IMR-90 (cell line): ENCODE results near the gene ASTN2. TPM values are rescaled to one million over a fixed set of nuclear protein-coding genes. Genes with fewer than 3 reads are reported as not detected.

Experiments used
- ATAC-seq: fragments of 200-7000 bp; cut with Tn5 transposase; 2 replicates; pipeline ENCODE4 v1.9.1; 2020; ENCODE audit warnings: low read depth, mild to moderate bottlenecking, moderate library complexity
- BruUV-seq: library from RNA; stranded (reverse); fragments of 400-500 nt; replicated peaks from 2 replicates; lab custom pipeline; 2021; lab: Mats Ljungman, UMichigan
- CTCF ChIA-PET: fragments of 300-600 bp; formaldehyde crosslinking; extraction: SDS; loops from one replicate; lab custom pipeline; 2021; ENCODE audit warnings: antibody characterized with exemption; lab: Yijun Ruan, JAX
- POLR2A ChIA-PET: fragments of 300-600 bp; sonication (Branson Sonifier 250); formaldehyde crosslinking; loops from one replicate; lab custom pipeline; 2022; ENCODE audit warnings: antibody characterized with exemption; ENCODE audit not compliant: unreplicated experiment; lab: Charles Lee
- DNase-seq: peaks from one replicate; pipeline ENCODE4 v3.0.0; 2013
- H2AFZ ChIP-seq: replicated peaks from 2 replicates; pipeline ENCODE3; 2013; ENCODE audit warnings: low read length, mild to moderate bottlenecking; ENCODE audit not compliant: poor library complexity
- H2AK5ac ChIP-seq: 2 replicates; pipeline ENCODE4 v1.6.1; 2013; ENCODE audit warnings: low read depth, low read length, inconsistent platforms
- H2AK9ac ChIP-seq: replicated peaks from 2 replicates; pipeline ENCODE3; 2013; ENCODE audit warnings: mild to moderate bottlenecking, low read depth, low read length, moderate library complexity; ENCODE audit not compliant: poor library complexity
- H2BK120ac ChIP-seq: 2 replicates; pipeline ENCODE4 v1.6.1; 2013; ENCODE audit warnings: low read depth, low read length, inconsistent platforms
- H2BK15ac ChIP-seq: 3 replicates; pipeline ENCODE4 v1.6.1; 2013; ENCODE audit warnings: low read depth, low read length, inconsistent platforms
- H2BK20ac ChIP-seq: 2 replicates; pipeline ENCODE4 v1.6.1; 2013; ENCODE audit warnings: low read depth, mild to moderate bottlenecking, inconsistent platforms, low read length, moderate library complexity
- H2BK5ac ChIP-seq: 2 replicates; pipeline ENCODE4 v1.6.1; 2013; ENCODE audit warnings: mild to moderate bottlenecking, low read depth, low read length, inconsistent platforms; ENCODE audit not compliant: poor library complexity, severe bottlenecking
- H3K14ac ChIP-seq: replicated peaks from 2 replicates; pipeline ENCODE4 v1.6.1; 2013; ENCODE audit warnings: low read depth, low read length, inconsistent platforms
- H3K18ac ChIP-seq: 2 replicates; pipeline ENCODE4 v1.6.1; 2013; ENCODE audit warnings: low read depth, low read length, control low read depth
- H3K23ac ChIP-seq: 2 replicates; pipeline ENCODE4 v1.6.1; 2013; ENCODE audit warnings: low read depth, low read length, inconsistent platforms
- H3K27ac ChIP-seq: 2 replicates; pipeline ENCODE4 v1.5.1; 2013; ENCODE audit warnings: mild to moderate bottlenecking, control low read depth, low read length; ENCODE audit not compliant: insufficient read depth
- H3K27me3 ChIP-seq: 2 replicates; pipeline ENCODE4 v1.6.1; 2013; ENCODE audit warnings: low read length; ENCODE audit not compliant: control insufficient read depth, insufficient read depth
- H3K36me3 ChIP-seq: 2 replicates; pipeline ENCODE4 v1.6.1; 2013; ENCODE audit warnings: low read length, mixed read lengths; ENCODE audit not compliant: control insufficient read depth, insufficient read depth
- H3K4ac ChIP-seq: 2 replicates; pipeline ENCODE4 v1.6.1; 2013; ENCODE audit warnings: low read depth, low read length, inconsistent platforms
- H3K4me1 ChIP-seq: 2 replicates; pipeline ENCODE4 v1.6.1; 2013; ENCODE audit warnings: low read length, mixed read lengths; ENCODE audit not compliant: control insufficient read depth, insufficient read depth
- H3K4me2 ChIP-seq: 2 replicates; pipeline ENCODE4 v1.6.1; 2013; ENCODE audit warnings: low read depth, mild to moderate bottlenecking, control low read depth, low read length, moderate library complexity
- H3K4me3 ChIP-seq: 2 replicates; pipeline ENCODE4 v1.5.1; 2013; ENCODE audit warnings: low read depth, mild to moderate bottlenecking, control low read depth, low read length, moderate library complexity; ENCODE audit not compliant: insufficient read depth
- H3K56ac ChIP-seq: 2 replicates; pipeline ENCODE4 v1.6.1; 2013; ENCODE audit warnings: low read length, inconsistent platforms; ENCODE audit not compliant: insufficient read depth; ENCODE audit errors: extremely low read depth
- H3K79me1 ChIP-seq, 2 experiments: 2 replicates each; pipeline ENCODE4 v1.6.1; 2013; ENCODE audit warnings: low read length in 2 of 2, inconsistent platforms in 1 of 2, low read depth in 1 of 2
- H3K9ac ChIP-seq: 2 replicates; pipeline ENCODE4 v1.6.1; 2013; ENCODE audit warnings: low read depth, low read length, control low read depth
- H3K9me1 ChIP-seq: 2 replicates; pipeline ENCODE4 v1.6.1; 2013; ENCODE audit warnings: low read length, inconsistent platforms; ENCODE audit not compliant: insufficient read depth
- H3K9me3 ChIP-seq: 2 replicates; pipeline ENCODE4 v1.6.1; 2013; ENCODE audit warnings: low read length; ENCODE audit not compliant: control insufficient read depth, insufficient read depth
- H4K20me1 ChIP-seq: 2 replicates; pipeline ENCODE4 v1.6.1; 2013; ENCODE audit warnings: low read length, inconsistent platforms; ENCODE audit not compliant: insufficient read depth
- H4K5ac ChIP-seq: 2 replicates; pipeline ENCODE4 v1.6.1; 2013; ENCODE audit warnings: mild to moderate bottlenecking, low read depth, low read length, control low read depth
- H4K8ac ChIP-seq, 2 experiments: 2 replicates each; pipeline ENCODE4 v1.6.1; 2013; ENCODE audit warnings: low read depth in 2 of 2, low read length in 2 of 2, control low read depth in 1 of 2, inconsistent platforms in 1 of 2
- H4K91ac ChIP-seq: 2 replicates; pipeline ENCODE4 v1.6.1; 2013; ENCODE audit warnings: low read depth, low read length, inconsistent platforms; ENCODE audit not compliant: insufficient read depth
- BHLHE40 ChIP-seq: fragments of 150-350 bp; IDR thresholded peaks from 2 replicates; pipeline ENCODE4 v1.6.1; 2016; ENCODE audit warnings: mild to moderate bottlenecking, low read depth, low read length
- CTCF ChIP-seq: conservative IDR thresholded peaks from 2 replicates; pipeline ENCODE4 v1.5.1; 2012; ENCODE audit warnings: mild to moderate bottlenecking, low read depth, low read length, improper control_type of control experiment
- ELK1 ChIP-seq: fragments of 150-350 bp; IDR thresholded peaks from 2 replicates; pipeline ENCODE4 v1.6.1; 2016; ENCODE audit warnings: low read depth, mild to moderate bottlenecking, low read length, moderate library complexity, borderline replicate concordance
- MXI1 ChIP-seq: IDR thresholded peaks from 2 replicates; pipeline ENCODE4 v1.6.1; 2012; ENCODE audit warnings: low read depth, mild to moderate bottlenecking, low read length, moderate library complexity, borderline replicate concordance
- RAD21 ChIP-seq: IDR thresholded peaks from 2 replicates; pipeline ENCODE4 v1.6.1; 2012; ENCODE audit warnings: low read length, improper control_type of control experiment
- SMC3 ChIP-seq: fragments of 150-350 bp; IDR thresholded peaks from 2 replicates; pipeline ENCODE4 v1.6.1; 2016; ENCODE audit warnings: low read depth, mild to moderate bottlenecking, antibody characterized with exemption, low read length, moderate library complexity
- USF2 ChIP-seq: fragments of 150-350 bp; IDR thresholded peaks from 2 replicates; pipeline ENCODE4 v1.6.1; 2017; ENCODE audit warnings: mild to moderate bottlenecking, antibody characterized with exemption, low read length, low read depth
- WGBS, 2 experiments: methylation state at CpG; one replicate each; pipeline versions ENCODE4 v1.1.5 to v1.1.7; 2013; ENCODE audit warnings: missing lambda C conversion rate in 2 of 2; ENCODE audit not compliant: insufficient read length in 1 of 2; ENCODE audit errors: extremely low coverage in 2 of 2; 5-methylcytosine and 5-hydroxymethylcytosine counted together
- dilution Hi-C: fragments of 300-500 bp; cut with HindIII; formaldehyde crosslinking; loops from one replicate; pipeline ENCODE4 v1.14.3; 2018; ENCODE audit warnings: low sequenced_read_pairs; ENCODE audit not compliant: unreplicated experiment
- in situ Hi-C: fragments of 300-500 bp; cut with MboI; formaldehyde crosslinking; loops from 3 replicates; pipeline ENCODE4 v1.14.3; 2019; ENCODE audit warnings: low sequenced_read_pairs, inconsistent platforms, mixed read lengths
- intact Hi-C: fragments of 100-400 bp; cut with micrococcal nuclease; formaldehyde crosslinking; loops from 2 replicates; pipeline ENCODE4 v1.10.0; 2022
- polyA plus RNA-seq, 3 experiments: library from polyadenylated mRNA; depleted of rRNA; stranded (reverse); fragments of >200 nt; gene quantifications; 2 replicates each; pipeline ENCODE4 v1.2.3, GENCODE V29; 2012; ENCODE audit warnings: low replicate concordance in 1 of 3
- total RNA-seq: library from RNA; depleted of rRNA; stranded (reverse); fragments of >200 nt; gene quantifications from 2 replicates; pipeline ENCODE4 v1.2.3, GENCODE V29; 2012

The ASTN2 gene
- total and polyA plus RNA-seq, 2 of the 4 experiments (the other 2 are of a cell fraction) = 3.8 to 6.8 TPM

GRCh38 chr9:116860509-116861120 is 554.2 kb downstream of the ASTN2 start:
- in situ Hi-C loops = loop anchor here (25.0 kb wide), 1 partner anchor 1273 kb away; no protein-coding TSS in a partner anchor
- no peak overlapping the region for H2AFZ ChIP-seq
- no peak overlapping the region for H3K4me3 ChIP-seq
- no TSS peak for BruUV-seq
- no peak overlapping the region for H2BK20ac ChIP-seq
- no peak overlapping the region for H3K56ac ChIP-seq
- H4K5ac ChIP-seq = no peak overlapping the region
- no peak overlapping the region for H3K23ac ChIP-seq
- DNase-seq (peak; percentile 63), ATAC-seq (peak; percentile 99)
- CTCF ChIA-PET = interaction anchor here (0.6 to 3.5 kb wide), 11 partner anchors 9 to 1271 kb away, joined by 3 to 56 read pairs (median 3); no protein-coding TSS in a partner anchor
- POLR2A ChIA-PET = no interaction called here
- no peak overlapping the region for H2BK15ac ChIP-seq
- no peaks in the 10 kb centered on the region for H3K9me1 ChIP-seq
- dilution Hi-C loops = no loop called here
- H3K18ac ChIP-seq = no peak overlapping the region
- H2AK9ac ChIP-seq = no peak overlapping the region
- no peaks in the 10 kb centered on the region for H4K20me1 ChIP-seq
- H3K4me1 ChIP-seq = no peaks in the 10 kb centered on the region
- no peaks in the 10 kb centered on the region; the same call in 1 of the 2 replicates for H3K27me3 ChIP-seq
- intact Hi-C loops = loop anchor here (1.0 to 5.0 kb wide), 2 partner anchors 123 to 1268 kb away; no protein-coding TSS in a partner anchor
- no peak overlapping the region for H3K14ac ChIP-seq
- no peak overlapping the region for H3K27ac ChIP-seq
- no peak overlapping the region for H2BK120ac ChIP-seq
- H3K4ac ChIP-seq = no peak overlapping the region
- no peak overlapping the region for H2BK5ac ChIP-seq
- H2AK5ac ChIP-seq = no peak overlapping the region
- no peak overlapping the region for H4K8ac ChIP-seq
- no CpG with 5 or more reads among the region's 3 CpGs for WGBS, 2 experiments
- H3K79me1 ChIP-seq = no peaks in the 10 kb centered on the region
- no peak overlapping the region for H3K9ac ChIP-seq
- no peaks in the 10 kb centered on the region for H3K9me3 ChIP-seq
- TF ChIP-seq MXI1 (no peak), BHLHE40 (no peak), USF2 (no peak), RAD21 (peak; percentile 61), ELK1 (no peak), CTCF (peak; percentile 70), SMC3 (peak; percentile 73)
- H3K36me3 ChIP-seq = no peaks in the 10 kb centered on the region
- no peak overlapping the region for H4K91ac ChIP-seq
- no peak overlapping the region for H3K4me2 ChIP-seq
